SU-DHL-6 (cell line): ENCODE data around the gene PTCD2.

Experiments
- H2AFZ ChIP-seq: fragments of 200-600 bp; sonication (generic); 2 replicates; pipeline ENCODE4 v1.6.1; 2014; ENCODE audit warnings: low read depth, mild to moderate bottlenecking, moderate library complexity, mixed read lengths, antibody characterized with exemption, low read length; ENCODE audit not compliant: severe bottlenecking
- H3F3A ChIP-seq: fragments of 200-600 bp; shearing (Covaris generic); 2 replicates; pipeline ENCODE4 v1.6.0; 2016; ENCODE audit warnings: antibody characterized with exemption, mild to moderate bottlenecking; ENCODE audit not compliant: insufficient read depth
- H3K27ac ChIP-seq: fragments of 200-600 bp; sonication (generic); 2 replicates; pipeline ENCODE4 v1.5.1; 2016; ENCODE audit warnings: low read depth, mild to moderate bottlenecking, low read length, moderate library complexity, mixed read lengths
- H3K27me3 ChIP-seq: fragments of 200-600 bp; sonication (generic), shearing (Covaris generic); 2 replicates; pipeline ENCODE4 v1.6.0; 2014; ENCODE audit warnings: mild to moderate bottlenecking, low read length
- H3K36me3 ChIP-seq: fragments of 200-600 bp; sonication (generic); 2 replicates; pipeline ENCODE4 v1.6.1; 2014; ENCODE audit warnings: mild to moderate bottlenecking, low read length, mixed read lengths
- H3K4me2 ChIP-seq: fragments of 300-600, 200-600 bp; shearing (Covaris generic), sonication (generic); 2 replicates; pipeline ENCODE4 v1.6.0; 2014; ENCODE audit warnings: low read length, low read depth, mild to moderate bottlenecking; ENCODE audit not compliant: poor library complexity, severe bottlenecking
- H3K4me3 ChIP-seq: fragments of 200-600 bp; sonication (generic); 2 replicates; pipeline ENCODE4 v1.5.1; 2014; ENCODE audit warnings: antibody characterized with exemption, low read length, mild to moderate bottlenecking, mixed read lengths; ENCODE audit not compliant: insufficient read depth, poor library complexity, severe bottlenecking
- H3K79me2 ChIP-seq: fragments of 200-600 bp; sonication (generic); 2 replicates; pipeline ENCODE4 v1.6.1; 2014; ENCODE audit warnings: mild to moderate bottlenecking, low read length, moderate library complexity; ENCODE audit not compliant: insufficient read depth
- H3K9ac ChIP-seq: fragments of 200-600 bp; sonication (generic); 2 replicates; pipeline ENCODE4 v1.7.0; 2014; ENCODE audit warnings: mild to moderate bottlenecking, low read length
- H3K9me2 ChIP-seq: fragments of 200-600 bp; sonication (generic); replicated peaks from 2 replicates; pipeline ENCODE4 v1.6.1; 2014; ENCODE audit warnings: low read length; ENCODE audit not compliant: insufficient read depth
- H3K9me3 ChIP-seq: fragments of 200-600 bp; sonication (generic); 2 replicates; pipeline ENCODE4 v1.6.1; 2014; ENCODE audit warnings: low read length, mixed read lengths; ENCODE audit not compliant: insufficient read depth
- H4K20me1 ChIP-seq: fragments of 200-600 bp; sonication (generic); 2 replicates; pipeline ENCODE4 v1.6.1; 2014; ENCODE audit warnings: low read depth, mild to moderate bottlenecking, antibody characterized with exemption, low read length, moderate library complexity, mixed read lengths
- CTCF ChIP-seq: fragments of 200-600 bp; sonication (generic); IDR thresholded peaks from one replicate; pipeline ENCODE4 v1.5.1; 2017; ENCODE audit warnings: antibody characterized with exemption, mild to moderate bottlenecking, low read length, moderate library complexity; ENCODE audit not compliant: insufficient read depth, poor library complexity, severe bottlenecking
- EZH2phosphoT487 ChIP-seq: fragments of 200-600 bp; sonication (generic), shearing (Covaris generic); conservative IDR thresholded peaks from 2 replicates; pipeline ENCODE4 v1.6.1; 2018; ENCODE audit warnings: mild to moderate bottlenecking, antibody characterized with exemption, low read length, moderate library complexity, mixed read lengths

PTCD2 gene

GRCh38 chr5:72302171-72302570 lies 18.0 kb upstream of the PTCD2 start:
- H3F3A ChIP-seq: peaks cover 94% of the 10 kb centered on the region
- H3K9ac ChIP-seq: peak overlapping the region; percentile 57
- H3K27me3 ChIP-seq: no peaks in the 10 kb centered on the region
- no peaks in the 10 kb centered on the region for H3K9me3 ChIP-seq
- H3K79me2 ChIP-seq: peaks cover 89% of the 10 kb centered on the region
- no peaks in the 10 kb centered on the region for H3K9me2 ChIP-seq
- H3K4me2 ChIP-seq: peak overlapping the region; percentile 100
- H3K27ac ChIP-seq: peak overlapping the region; percentile 97
- H3K36me3 ChIP-seq: no peaks in the 10 kb centered on the region
- no peak for TF ChIP-seq EZH2phosphoT487
- TF ChIP-seq CTCF: no peak
- H4K20me1 ChIP-seq: no peaks in the 10 kb centered on the region
- no peak overlapping the region for H2AFZ ChIP-seq
- peak overlapping the region; percentile 32 for H3K4me3 ChIP-seq

- peak overlapping the region; percentile 97 for H3K9ac ChIP-seq
- no peak overlapping the region for H2AFZ ChIP-seq
- no peaks in the 10 kb centered on the region for H3K27me3 ChIP-seq
- peak overlapping the region; percentile 100 for H3K4me2 ChIP-seq
- peak overlapping the region; percentile 97 for H3K27ac ChIP-seq
- H3F3A ChIP-seq: peaks cover 86% of the 10 kb centered on the region
- TF ChIP-seq CTCF (no peak), EZH2phosphoT487 (no peak)
- H3K79me2 ChIP-seq: peaks cover 76% of the 10 kb centered on the region
- no peaks in the 10 kb centered on the region for H3K9me3 ChIP-seq
- H3K36me3 ChIP-seq: peaks cover under 1% of the 10 kb centered on the region; the same call in 1 of the 2 replicates
- no peaks in the 10 kb centered on the region for H3K9me2 ChIP-seq
- H3K4me3 ChIP-seq: peak overlapping the region; percentile 41
- no peaks in the 10 kb centered on the region for H4K20me1 ChIP-seq
These were observed 14.7 kb upstream of the PTCD2 start for GRCh38 chr5:72305194-72306142.

- H2AFZ ChIP-seq: no peak overlapping the region
- no peaks in the 10 kb centered on the region for H3K27me3 ChIP-seq
- no peak for TF ChIP-seq CTCF
- no peak for TF ChIP-seq EZH2phosphoT487
- peak overlapping the region; percentile 100 for H3K4me2 ChIP-seq
- H3K36me3 ChIP-seq: peaks cover 12% of the 10 kb centered on the region
- H3K9me2 ChIP-seq: no peaks in the 10 kb centered on the region
- H4K20me1 ChIP-seq: no peaks in the 10 kb centered on the region
- peak overlapping the region; percentile 97 for H3K9ac ChIP-seq
- H3K9me3 ChIP-seq: no peaks in the 10 kb centered on the region
- peaks cover 77% of the 10 kb centered on the region for H3F3A ChIP-seq
- peak overlapping the region; percentile 86 for H3K4me3 ChIP-seq
- H3K27ac ChIP-seq: peak overlapping the region; percentile 97
- peaks cover 55% of the 10 kb centered on the region for H3K79me2 ChIP-seq
These were observed 12.6 kb upstream of the PTCD2 start for GRCh38 chr5:72307573-72307967.
